NCI-H187 (cell line): ENCODE results near the gene C9orf50.

Experiments used
- DNase-seq, 2 experiments: peaks; one replicate each; lab custom pipeline; 2025; lab: John Stamatoyannopoulos, UW

C9orf50 gene

GRCh38 chr9:129570450-129571297, 50.2 kb downstream of the C9orf50 start:
- DNase-seq: no peak

GRCh38 chr9:129569502-129570449, 51.1 kb downstream of the C9orf50 start:
- no peak for DNase-seq

GRCh38 chr9:129568560-129569501, 52.1 kb downstream of the C9orf50 start:
- no peak for DNase-seq

- DNase-seq: no peak
These were observed 52.9 kb downstream of the C9orf50 start for GRCh38 chr9:129567842-129568559.

- DNase-seq: no peak
These were observed 53.6 kb downstream of the C9orf50 start for GRCh38 chr9:129567329-129567728.

- no peak for DNase-seq
These were observed 54.2 kb downstream of the C9orf50 start for GRCh38 chr9:129566563-129567266.

GRCh38 chr9:129562917-129563316, 58.0 kb downstream of the C9orf50 start:
- DNase-seq: no peak

GRCh38 chr9:129562514-129562913, 58.4 kb downstream of the C9orf50 start:
- no peak for DNase-seq
